ENCODE results near the gene YEATS4. TPM values are rescaled to one million over a fixed set of nuclear protein-coding genes. Genes with fewer than 3 reads are reported as not detected.

Gene YEATS4
- total and polyA plus RNA-seq, 9 of the 15 experiments (the other 6 are each of a cell fraction or from before 2014, with no cell fraction given) = 25.9 to 92.2 (median 49.2) TPM

- TF ChIP-seq HNRNPK (IDR thresholded peaks at IDR 0.05; ENCODE audit: low read depth, low read length, poor library complexity, severe bottlenecking) (no peak), TSHZ1 (CRISPR knock-in tag; IDR thresholded peaks at IDR 0.05) (no peak), NONO (IDR thresholded peaks at IDR 0.05; ENCODE audit: low read depth in 2 of 2, low read length in 1 of 2) (no peak), DLX4 (CRISPR knock-in tag; IDR thresholded peaks at IDR 0.05) (no peak), MTA2 (IDR thresholded peaks at IDR 0.05; ENCODE audit: low read depth) (no peak), TRIM25 (IDR thresholded peaks at IDR 0.05; ENCODE audit: borderline replicate concordance) (no peak), HMG20A (CRISPR knock-in tag; conservative IDR thresholded peaks at IDR 0.05) (no peak), ZNF785 (CRISPR knock-in tag; IDR thresholded peaks at IDR 0.05) (no peak), PBX2 (CRISPR knock-in tag; IDR thresholded peaks at IDR 0.05; ENCODE audit: low read depth) (no peak), PBX2 (tag; conservative IDR thresholded peaks at IDR 0.05; ENCODE audit: low read depth) (peak; percentile 90), SFPQ (IDR thresholded peaks at IDR 0.05; ENCODE audit: low read depth, low read length) (no peak), USF1 (CRISPR knock-in tag; IDR thresholded peaks at IDR 0.05) (no peak), TOE1 (IDR thresholded peaks at IDR 0.05; ENCODE audit: borderline replicate concordance) (no peak), TOE1 (CRISPR knock-in tag; IDR thresholded peaks at IDR 0.05; ENCODE audit: borderline replicate concordance, low read depth) (no peak), ZNF212 (CRISPR knock-in tag; IDR thresholded peaks at IDR 0.05) (no peak)
Measured at GRCh38 chr12:69415471-69416275, 56.1 kb downstream of the YEATS4 start (continued).
